VCaP (cell line): ENCODE data around the gene SNRNP70.

Experiments
- H3K27ac ChIP-seq: fragments of 450-650 bp; 2 replicates; pipeline ENCODE4 v1.5.1; 2017
- CTCF ChIP-seq: fragments of 450-650 bp; conservative IDR thresholded peaks from 2 replicates; pipeline ENCODE4 v1.5.1; 2017; ENCODE audit warnings: mild to moderate bottlenecking, moderate library complexity

Gene SNRNP70

DNA sequence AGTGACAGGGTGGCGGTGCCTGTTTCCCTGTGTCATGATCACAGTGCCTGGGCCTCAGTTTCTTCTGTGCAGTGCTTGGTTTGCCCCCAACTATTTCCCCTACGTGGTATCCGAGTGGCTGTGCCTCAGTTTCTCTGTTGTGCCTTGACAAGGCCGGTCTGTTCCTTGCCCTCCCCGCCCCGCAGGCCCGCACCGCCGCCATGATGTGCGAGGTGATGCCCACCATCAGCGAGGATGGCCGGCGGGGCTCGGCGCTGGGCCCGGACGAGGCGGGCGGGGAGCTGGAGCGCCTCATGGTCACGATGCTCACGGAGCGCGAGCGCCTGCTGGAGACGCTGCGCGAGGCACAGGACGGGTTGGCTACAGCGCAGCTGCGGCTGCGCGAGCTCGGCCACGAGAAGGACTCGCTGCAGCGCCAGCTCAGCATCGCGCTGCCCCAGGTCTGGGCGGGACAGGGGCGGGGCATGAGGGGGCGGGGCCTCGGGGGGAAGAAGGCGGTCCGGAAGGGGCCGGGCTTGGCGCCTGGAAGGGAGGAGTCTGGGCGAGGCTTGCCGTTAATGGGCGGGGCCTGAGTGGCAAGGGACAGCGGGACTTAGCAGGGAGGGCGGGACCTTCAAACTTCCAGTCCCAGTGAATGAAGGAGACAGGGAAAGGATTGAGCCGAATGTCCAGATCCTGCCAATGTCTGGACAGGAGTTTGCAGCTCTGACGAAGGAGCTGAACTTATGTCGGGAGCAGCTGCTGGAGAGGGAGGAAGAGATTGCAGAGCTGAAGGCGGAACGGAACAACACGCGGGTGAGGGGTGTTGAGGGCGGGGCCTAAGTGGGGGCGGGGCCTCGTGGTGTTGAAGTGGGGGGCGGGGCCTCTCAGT lies 42.7 kb downstream of the SNRNP70 start:
- peak overlapping the region; percentile 66 for H3K27ac ChIP-seq
- peak; percentile 22; the same call in 1 of the 2 replicates for TF ChIP-seq CTCF

- H3K27ac ChIP-seq, result peak overlapping the region; percentile 40
These were observed 43.4 kb downstream of the SNRNP70 start for GRCh38 chr19:49128545-49129237.

DNA sequence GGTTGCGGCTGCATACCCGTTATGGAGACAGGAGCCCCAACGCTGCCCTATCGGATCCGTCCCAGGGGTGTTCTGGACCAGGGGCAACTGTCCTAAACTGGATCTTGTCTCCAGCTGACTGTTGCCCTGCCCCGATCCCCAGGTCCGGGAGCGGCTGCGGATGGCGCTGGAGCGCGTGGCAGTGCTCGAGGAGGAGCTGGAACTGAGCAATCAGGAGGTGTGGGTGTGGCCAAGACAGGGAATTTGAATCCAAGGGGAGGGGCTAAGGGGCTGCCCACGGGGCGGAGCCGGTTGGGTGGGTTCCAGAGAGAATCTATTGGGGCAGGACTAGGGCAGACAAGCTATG lies 44.0 kb downstream of the SNRNP70 start:
- no peak for TF ChIP-seq CTCF
- H3K27ac ChIP-seq, result no peak overlapping the region

More at GRCh38 chr19:49128545-49129237, 43.4 kb downstream of the SNRNP70 start:
- no peak for TF ChIP-seq CTCF

GRCh38 chr19:49130325-49130724 lies 45.1 kb downstream of the SNRNP70 start:
- no peak for TF ChIP-seq CTCF
- H3K27ac ChIP-seq, result no peak overlapping the region

DNA sequence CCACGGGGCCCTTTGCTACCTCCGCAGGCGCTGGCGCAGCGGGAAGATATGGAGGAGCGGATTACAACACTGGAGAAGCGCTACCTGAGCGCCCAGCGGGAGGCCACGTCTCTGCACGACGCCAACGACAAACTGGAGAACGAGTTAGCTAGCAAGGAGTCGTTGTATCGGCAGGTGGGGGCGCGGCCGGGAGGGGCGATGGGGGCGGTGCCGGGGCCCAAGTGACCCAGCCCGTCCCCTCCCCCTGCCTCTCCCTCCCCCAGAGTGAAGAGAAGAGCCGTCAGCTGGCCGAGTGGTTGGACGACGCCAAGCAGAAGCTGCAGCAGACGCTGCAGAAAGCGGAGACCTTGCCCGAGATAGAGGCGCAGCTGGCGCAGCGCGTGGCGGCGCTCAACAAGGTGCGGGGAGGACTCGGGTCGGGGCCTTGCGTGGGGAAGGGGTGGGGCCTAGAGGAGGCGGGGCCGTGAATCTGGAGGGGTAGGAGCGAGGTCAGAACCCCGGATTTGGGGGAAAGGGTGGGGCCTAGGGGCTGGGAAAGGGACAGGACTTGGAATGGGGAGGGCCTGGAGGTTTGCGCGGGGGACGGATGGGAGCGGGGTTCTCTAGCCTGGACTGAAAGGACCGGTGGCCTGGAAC lies 47.8 kb downstream of the SNRNP70 start:
- H3K27ac ChIP-seq, result no peak overlapping the region
- TF ChIP-seq CTCF, result no peak

GRCh38 chr19:49133621-49134454 lies 48.6 kb downstream of the SNRNP70 start:
- TF ChIP-seq CTCF, result no peak
- no peak overlapping the region for H3K27ac ChIP-seq
